Measurements from ENCODE around the gene SFXN4. TPM values are rescaled to one million over a fixed set of nuclear protein-coding genes. Genes with fewer than 3 reads are reported as not detected.

The SFXN4 gene
- total RNA-seq, 4 donors from 2014 or later: 12.2 to 37.4 (median 15.0) TPM

GRCh38 chr10:119206603-119207365 lies 41.3 kb upstream of the SFXN4 start:
- H3K27me3 ChIP-seq: no peaks in the 10 kb centered on the region
- peak overlapping the region; percentile 98 for H3K27ac ChIP-seq
- DNase-seq (ENCODE audit: low spot score in 2 of 2): peak; percentile 84 to 88
- no peaks in the 10 kb centered on the region for H3K9me3 ChIP-seq
- peaks cover 40% of the 10 kb centered on the region for H3K4me1 ChIP-seq
- H3K36me3 ChIP-seq: no peaks in the 10 kb centered on the region
- H3K4me3 ChIP-seq: peak overlapping the region; percentile 95
- no peak for TF ChIP-seq EP300 (IDR thresholded peaks at IDR 0.05)
- no peak for TF ChIP-seq POLR2AphosphoS5 (IDR thresholded peaks at IDR 0.05)
- peak; percentile 75 to 81 for TF ChIP-seq CTCF (IDR thresholded peaks at IDR 0.05)
- no peak for TF ChIP-seq POLR2A (IDR thresholded peaks at IDR 0.05)
- 1% methylated on average over 15 of the region's 97 CpGs for WGBS

- no peaks in the 10 kb centered on the region for H3K36me3 ChIP-seq
- no peaks in the 10 kb centered on the region for H3K27me3 ChIP-seq
- peak in 1 of 2 donors; percentile 85 for DNase-seq (ENCODE audit: low spot score in 2 of 2)
- peaks cover 36% of the 10 kb centered on the region for H3K4me1 ChIP-seq
- peak overlapping the region; percentile 95 for H3K4me3 ChIP-seq
- no peaks in the 10 kb centered on the region for H3K9me3 ChIP-seq
- 38% methylated on average over 14 of the region's 17 CpGs for WGBS
- H3K27ac ChIP-seq: peak overlapping the region; percentile 98
- TF ChIP-seq POLR2A (IDR thresholded peaks at IDR 0.05) (no peak), POLR2AphosphoS5 (IDR thresholded peaks at IDR 0.05) (peak in 1 of 3 donors; percentile 40), EP300 (IDR thresholded peaks at IDR 0.05) (no peak)
Measured at GRCh38 chr10:119205894-119206602, 40.5 kb upstream of the SFXN4 start.

GRCh38 chr10:119203006-119203405 lies 37.5 kb upstream of the SFXN4 start:
- WGBS: 63% methylated on average over 4 of the region's 4 CpGs
- TF ChIP-seq POLR2AphosphoS5 (IDR thresholded peaks at IDR 0.05) (no peak), CTCF (IDR thresholded peaks at IDR 0.05) (no peak), EP300 (IDR thresholded peaks at IDR 0.05) (no peak), POLR2A (IDR thresholded peaks at IDR 0.05) (no peak)

GRCh38 chr10:119201233-119201632 lies 35.7 kb upstream of the SFXN4 start:
- Histone ChIP-seq H3K27ac (no peak overlapping the region), H3K36me3 (no peaks in the 10 kb centered on the region), H3K4me1 (peaks cover 12% of the 10 kb centered on the region), H3K27me3 (no peaks in the 10 kb centered on the region), H3K4me3 (no peak overlapping the region), H3K9me3 (no peaks in the 10 kb centered on the region)
- TF ChIP-seq POLR2A (IDR thresholded peaks at IDR 0.05) (no peak), EP300 (IDR thresholded peaks at IDR 0.05) (no peak)
- DNase-seq (ENCODE audit: low spot score in 2 of 2): no peak
- WGBS: 86% methylated on average over 1 of the region's 1 CpG

More at GRCh38 chr10:119203006-119203405, 37.5 kb upstream of the SFXN4 start:
- no peak for DNase-seq (ENCODE audit: low spot score in 2 of 2)
- Histone ChIP-seq H3K27ac (no peak overlapping the region), H3K27me3 (no peaks in the 10 kb centered on the region), H3K9me3 (no peaks in the 10 kb centered on the region), H3K36me3 (no peaks in the 10 kb centered on the region), H3K4me1 (peaks cover 17% of the 10 kb centered on the region), H3K4me3 (no peak overlapping the region)

GRCh38 chr10:119199231-119199992 lies 33.9 kb upstream of the SFXN4 start:
- no peaks in the 10 kb centered on the region for H3K9me3 ChIP-seq
- H3K4me1 ChIP-seq: peaks cover 5% of the 10 kb centered on the region
- TF ChIP-seq EP300 (IDR thresholded peaks at IDR 0.05): no peak
- peak; percentile 71 to 75 for TF ChIP-seq CTCF (IDR thresholded peaks at IDR 0.05)
- no peaks in the 10 kb centered on the region for H3K27me3 ChIP-seq
- DNase-seq (ENCODE audit: low spot score in 2 of 2): no peak
- no peaks in the 10 kb centered on the region for H3K36me3 ChIP-seq
- H3K4me3 ChIP-seq: no peak overlapping the region
- WGBS: 50% methylated on average over 9 of the region's 9 CpGs
- no peak overlapping the region for H3K27ac ChIP-seq
